HG03460 (cell line): ENCODE measurements around the gene MYO1D.

Experiments
- ATAC-seq: cut with Tn5 transposase; IDR thresholded peaks from one replicate; pipeline ENCODE4 v1.9.1; 2021; ENCODE audit not compliant: unreplicated experiment

Gene MYO1D

DNA sequence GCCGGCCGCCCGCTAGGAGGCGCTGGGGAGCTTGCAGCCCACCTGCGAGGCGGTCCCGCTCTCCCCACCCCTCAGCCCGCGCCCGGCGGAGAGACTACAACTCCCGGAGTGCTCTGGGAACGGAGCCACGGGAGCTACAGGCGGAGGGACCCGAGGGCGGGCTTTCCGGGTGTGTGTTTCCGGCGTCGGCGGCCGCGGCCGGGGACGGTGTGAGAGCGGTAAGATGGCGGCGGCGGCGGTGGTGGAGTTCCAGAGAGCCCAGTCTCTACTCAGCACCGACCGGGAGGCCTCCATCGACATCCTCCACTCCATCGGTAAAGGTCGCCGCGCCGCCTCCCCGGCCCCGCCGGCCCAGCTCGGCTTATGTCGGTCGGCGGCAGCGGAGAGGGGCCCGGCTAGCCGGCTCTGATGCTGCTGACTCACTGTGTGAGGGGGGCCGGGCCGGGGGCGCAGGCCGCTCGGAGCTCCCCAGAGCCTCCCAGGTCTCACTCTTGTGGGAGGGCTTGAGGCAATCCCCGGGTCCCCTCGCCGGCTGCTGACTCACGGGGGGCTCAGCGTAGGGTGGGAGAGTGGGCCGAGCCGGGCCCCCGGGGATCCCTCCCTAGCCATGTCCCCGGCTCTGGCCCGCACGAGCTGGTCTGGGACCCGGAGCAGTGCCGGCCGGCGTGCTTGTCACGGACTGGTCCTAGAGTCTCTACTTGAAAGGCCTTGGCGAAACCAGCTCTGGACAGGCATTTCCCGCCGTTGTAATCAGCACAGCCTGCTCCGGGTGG is 432.4 kb downstream of the MYO1D start, which contains the start of gene PSMD11:
Gene PSMD11 (plus strand): TSS at position 210 of the 773 bp plus-strand sequence. CDS start 14 bp downstream, at position 224.
- ATAC-seq, result peak; percentile 84

DNA sequence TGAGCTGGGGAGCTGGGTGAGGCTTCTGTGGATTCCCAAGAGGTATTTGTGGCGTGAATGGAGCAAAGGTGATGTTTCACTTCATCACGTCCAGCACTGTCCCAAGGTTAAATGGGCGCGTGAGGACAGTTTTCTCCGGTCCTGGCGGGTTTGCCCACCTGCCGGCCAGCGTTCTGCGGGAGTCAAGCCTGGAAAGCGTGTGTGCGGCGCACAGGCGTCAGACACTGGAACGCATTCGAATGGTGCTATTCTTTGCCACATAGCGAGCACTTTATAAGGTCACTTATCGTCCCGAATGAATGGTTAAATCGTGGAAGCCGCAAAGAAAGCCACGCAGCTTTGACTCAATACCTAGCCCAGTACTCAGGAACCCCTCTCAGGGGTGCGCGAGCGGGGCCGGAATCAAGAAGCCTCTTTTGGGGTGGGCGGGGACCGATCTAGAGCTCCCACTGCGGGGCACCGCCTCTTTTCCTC is 433.1 kb downstream of the MYO1D start:
- ATAC-seq, result no peak
